K562 (cell line): ENCODE results near the gene TSR3. TPM values are rescaled to one million over a fixed set of nuclear protein-coding genes. Genes with fewer than 3 reads are reported as not detected.

Experiments used
- ATAC-seq: fragments of 200-7000 bp; cut with Tn5 transposase; 3 replicates; pipeline ENCODE4 v1.9.1; 2020; ENCODE audit warnings: moderate library complexity
- BruUV-seq: library from RNA; stranded (reverse); fragments of 400-500 nt; replicated peaks from 2 replicates; lab custom pipeline; 2021; lab: Mats Ljungman, UMichigan
- CTCF ChIA-PET: fragments of 300-600 bp; formaldehyde crosslinking; extraction: SDS; loops from one replicate; lab custom pipeline; 2021; ENCODE audit warnings: low intra/inter-chr PET ratio; lab: Yijun Ruan, JAX
- POLR2A ChIA-PET: fragments of 300-600, 350-650 bp; sonication (Branson Sonifier 250); formaldehyde crosslinking; extraction: SDS; loops from one replicate; lab custom pipeline; 2021; ENCODE audit warnings: antibody characterized with exemption, inconsistent platforms; lab: Yijun Ruan, JAX
- DNase-seq, 4 experiments: peaks; one replicate each; pipeline versions ENCODE4 v3.0.0 to v3.0.0-alpha.2; 2011 to 2018; ENCODE audit warnings: low spot score in 3 of 4, mixed read lengths in 3 of 4; ENCODE audit errors: extremely low read depth in 1 of 4
- FAIRE-seq: peaks from 2 replicates; lab custom pipeline; 2011; peaks lifted over from hg19 to GRCh38; lab: Jason Lieb, UNC
- H2AFZ ChIP-seq: 2 replicates; pipeline ENCODE4 v1.6.0; 2011; ENCODE audit warnings: low read depth, low read length, control low read depth, inconsistent platforms
- H3K27ac ChIP-seq: fragments of 200-600 bp; 3 replicates; pipeline ENCODE4 v1.8.0; 2011; ENCODE audit warnings: low read depth, mild to moderate bottlenecking, control low read depth, inconsistent platforms, low read length, moderate library complexity, mixed read lengths; ENCODE audit errors: extremely low read depth
- H3K27me3 ChIP-seq, 2 experiments: fragments of 300-600 bp in 1 of 2; 2 replicates in 1 of 2; 3 replicates in 1 of 2; pipeline versions ENCODE4 v1.6.0 to v1.8.0; 2011; ENCODE audit warnings: inconsistent platforms in 2 of 2, low read length in 2 of 2, mild to moderate bottlenecking in 1 of 2, mixed read lengths in 1 of 2, moderate library complexity in 1 of 2; ENCODE audit not compliant: control insufficient read depth in 2 of 2, insufficient read depth in 2 of 2
- H3K36me3 ChIP-seq: fragments of 300-600 bp; 3 replicates; pipeline ENCODE4 v1.8.0; 2011; ENCODE audit warnings: mild to moderate bottlenecking, low read length, inconsistent platforms; ENCODE audit not compliant: control insufficient read depth, insufficient read depth
- H3K4me1 ChIP-seq, 2 experiments: fragments of 200-600 bp in 1 of 2; replicated peaks in 1 of 2; 2 replicates in 1 of 2; 3 replicates in 1 of 2; pipeline versions ENCODE4 v1.5.1 to v1.8.0; 2011; ENCODE audit warnings: inconsistent platforms in 2 of 2, low read length in 2 of 2, mild to moderate bottlenecking in 1 of 2, mixed read lengths in 1 of 2, moderate library complexity in 1 of 2; ENCODE audit not compliant: control insufficient read depth in 2 of 2, insufficient read depth in 2 of 2
- H3K4me2 ChIP-seq: 2 replicates; pipeline ENCODE4 v1.6.1; 2011; ENCODE audit warnings: low read length, control low read depth, inconsistent platforms, mixed read lengths; ENCODE audit not compliant: insufficient read depth
- H3K4me3 ChIP-seq: fragments of 200-600 bp; sonication (generic), shearing (Covaris generic); 2 replicates; pipeline ENCODE4 v1.5.1; 2016; ENCODE audit warnings: control low read depth, inconsistent platforms
- H3K79me2 ChIP-seq: fragments of 200-600 bp; 3 replicates; pipeline ENCODE4 v1.8.0; 2011; ENCODE audit warnings: low read length, inconsistent platforms; ENCODE audit not compliant: control insufficient read depth, insufficient read depth
- H3K9ac ChIP-seq, 2 experiments: 2 replicates each; pipeline versions ENCODE4 v1.6.0 to v1.6.1; 2011; ENCODE audit warnings: low read depth in 2 of 2, low read length in 2 of 2, control low read depth in 1 of 2, inconsistent platforms in 1 of 2, mild to moderate bottlenecking in 1 of 2, mixed read lengths in 1 of 2; ENCODE audit not compliant: insufficient read depth in 1 of 2
- H3K9me1 ChIP-seq: one replicate; pipeline ENCODE4 v1.6.0; 2011; ENCODE audit warnings: inconsistent platforms, mild to moderate bottlenecking, low read length, moderate library complexity; ENCODE audit not compliant: control insufficient read depth, insufficient read depth
- H3K9me3 ChIP-seq: replicated peaks from 2 replicates; pipeline ENCODE4 v1.5.1; 2011; ENCODE audit warnings: low read depth, low read length, inconsistent platforms; ENCODE audit not compliant: control insufficient read depth, insufficient read depth
- H4K20me1 ChIP-seq: replicated peaks from 2 replicates; pipeline ENCODE4 v1.6.1; 2011; ENCODE audit warnings: low read length, inconsistent platforms, mixed read lengths; ENCODE audit not compliant: control insufficient read depth, insufficient read depth
- HNRNPL ChIP-seq: fragments of 200-400 bp; formaldehyde crosslinking; IDR thresholded peaks from 2 replicates; pipeline ENCODE4 v1.6.1; 2017; ENCODE audit warnings: low read depth, mild to moderate bottlenecking, low read length
- MEF2D ChIP-seq: conservative IDR thresholded peaks from 2 replicates; pipeline ENCODE4 v1.6.1; 2016; ENCODE audit warnings: low read depth, missing genetic modification characterization, missing compliant biosample characterization
- POLR2G ChIP-seq: fragments of 200-400 bp; formaldehyde crosslinking; IDR thresholded peaks from 2 replicates; pipeline ENCODE4 v1.6.1; 2017; ENCODE audit warnings: low read depth, mild to moderate bottlenecking, antibody characterized with exemption, low read length, moderate library complexity
- SMAD4 ChIP-seq: fragments of 250-450 bp; sonication (Bioruptor Pico); conservative IDR thresholded peaks from 2 replicates; pipeline ENCODE4 v1.8.0; 2021; ENCODE audit warnings: inconsistent platforms, mild to moderate bottlenecking, moderate library complexity
- SOX6 ChIP-seq: fragments of 450-650 bp; IDR thresholded peaks from 2 replicates; pipeline ENCODE4 v1.6.1; 2014; ENCODE audit warnings: mild to moderate bottlenecking
- ZMIZ1 ChIP-seq, 2 experiments: fragments of 150-350 bp in 1 of 2; IDR thresholded peaks; 2 replicates each; pipeline ENCODE4 v1.6.1; 2012 to 2016; ENCODE audit warnings: low read depth in 2 of 2, low read length in 2 of 2, mild to moderate bottlenecking in 1 of 2, moderate library complexity in 1 of 2
- ZNF24 ChIP-seq: fragments of 450-650 bp; IDR thresholded peaks from 2 replicates; pipeline ENCODE4 v1.6.1; 2016
- WGBS: fragments of 100-300 bp; shearing (Covaris generic); methylation state at CpG from one replicate; pipeline ENCODE4 v1.1.6; 2016; ENCODE audit warnings: low coverage, mixed read lengths; ENCODE audit not compliant: insufficient coverage; ENCODE audit errors: missing lambda C conversion rate; 5-methylcytosine and 5-hydroxymethylcytosine counted together
- in situ Hi-C: fragments of 300-500 bp; cut with MboI; formaldehyde crosslinking; loops from 4 replicates; pipeline ENCODE4 v1.15.0; 2018; ENCODE audit warnings: inconsistent platforms, mixed read lengths
- intact Hi-C: fragments of 100-400 bp; cut with micrococcal nuclease; formaldehyde crosslinking; loops from 2 replicates; pipeline ENCODE4 v1.14.2; 2022
- polyA plus RNA-seq, 8 experiments: library from polyadenylated mRNA; depleted of rRNA in 4 of 8; stranded (reverse) in 5 of 8; unstranded in 3 of 8; fragments of >200 nt; fragmentation: Nextera tagmentation in 2 of 8; fragmentation: Illumina TruSeq in 1 of 8; extraction: Ambion mirVana in 2 of 8; extraction: Trizol in 1 of 8; gene quantifications; 2 replicates each; pipeline versions ENCODE4 v1.2.1 to v1.2.3, GENCODE V29; 2011 to 2014; ENCODE audit warnings: inconsistent platforms in 1 of 8, missing spikeins in 1 of 8
- total RNA-seq, 7 experiments: library from RNA; depleted of rRNA in 6 of 7; stranded (reverse); fragments of >200 nt in 6 of 7; fragmentation: Illumina TruSeq in 2 of 7; extraction: Trizol in 2 of 7; gene quantifications; 2 replicates each; pipeline versions ENCODE4 v1.2.1 to v1.2.3, GENCODE V29; 2011 to 2021; ENCODE audit warnings: low replicate concordance in 1 of 7

The TSR3 gene
- total and polyA plus RNA-seq, 9 of the 15 experiments (the other 6 are each of a cell fraction or from before 2014, with no cell fraction given), result 1.5 to 74.8 (median 16.5) TPM

- TF ChIP-seq POLR2G, result peak; percentile 58
- no peak for TF ChIP-seq MEF2D (tag)
- TF ChIP-seq, all 486 proteins: peak for 1
Observed at GRCh38 chr16:1375298-1375640, 23.6 kb upstream of the TSR3 start (continued).

- intact Hi-C loops, result no loop called here
- no peak for FAIRE-seq
- BruUV-seq, result no TSS peak
- TF ChIP-seq SMAD4 (CRISPR knock-in tag) (no peak), SOX6 (no peak), HNRNPL (no peak), ZNF24 (no peak), ZMIZ1 (IDR thresholded peaks at IDR 0.05; ENCODE audit: low read depth in 2 of 2, low read length in 2 of 2) (no peak)
Observed at GRCh38 chr16:1374418-1375297, 23.0 kb upstream of the TSR3 start.

More at GRCh38 chr16:1374418-1375297, 23.0 kb upstream of the TSR3 start:
- ChIA-PET POLR2A (interaction anchor here (0.7 to 1.1 kb wide), 3 partner anchors 10 to 14 kb away, joined by 3 read pairs; no protein-coding TSS in a partner anchor), CTCF (no interaction called here)
- WGBS, result 89% methylated on average over 37 of the region's 46 CpGs
- H3K27me3 ChIP-seq, result no peaks in the 10 kb centered on the region
- no peak overlapping the region for H3K4me3 ChIP-seq
- peaks cover 21% of the 10 kb centered on the region; the same call in 2 of the 3 replicates for H3K36me3 ChIP-seq
- in situ Hi-C loops, result no loop called here
- H3K27ac ChIP-seq, result no peak overlapping the region
- no peak overlapping the region for H2AFZ ChIP-seq
- peak overlapping the region in 1 of 2 experiments; percentile 40; a peak in 1 of 4 replicates for H3K9ac ChIP-seq
- H3K9me3 ChIP-seq, result no peaks in the 10 kb centered on the region
- peaks cover 36% of the 10 kb centered on the region for H3K79me2 ChIP-seq
- H3K4me1 ChIP-seq, result peaks cover 14 to 75% of the 10 kb centered on the region in 2 experiments; a peak in 4 of 5 replicates
- H3K4me2 ChIP-seq, result no peak overlapping the region
- DNase-seq (no peak), ATAC-seq (no peak)
- H4K20me1 ChIP-seq, result peaks cover 8% of the 10 kb centered on the region; the same call in 1 of the 2 replicates
- peaks cover 5% of the 10 kb centered on the region for H3K9me1 ChIP-seq
